Chondrocyte (in vitro differentiated cells): ENCODE measurements around the gene FILIP1. TPM values are rescaled to one million over a fixed set of nuclear protein-coding genes. Genes with fewer than 3 reads are reported as not detected.

Experiments used
- DNase-seq: peaks from one replicate; pipeline ENCODE4 v3.0.0; 2021; ENCODE audit warnings: mixed read lengths, low spot score
- H3K27ac Mint-ChIP-seq: one replicate; pipeline ENCODE4 v1.8.0; 2021; ENCODE audit warnings: mild to moderate bottlenecking, moderate library complexity, mixed read lengths; ENCODE audit not compliant: unreplicated experiment
- H3K27me3 Mint-ChIP-seq: 2 replicates; pipeline ENCODE4 v1.8.0; 2021; ENCODE audit warnings: low read depth, mixed read lengths
- H3K36me3 Mint-ChIP-seq: 2 replicates; pipeline ENCODE4 v1.8.0; 2021; ENCODE audit warnings: low read depth, mixed read lengths
- H3K4me1 Mint-ChIP-seq: 2 replicates; pipeline ENCODE4 v1.8.0; 2021; ENCODE audit warnings: low read depth, mild to moderate bottlenecking, mixed read lengths
- H3K4me3 Mint-ChIP-seq: one replicate; pipeline ENCODE4 v1.8.0; 2021; ENCODE audit warnings: mild to moderate bottlenecking, moderate library complexity, mixed read lengths; ENCODE audit not compliant: unreplicated experiment
- H3K9me3 Mint-ChIP-seq: 2 replicates; pipeline ENCODE4 v1.8.0; 2021; ENCODE audit warnings: low read depth, mixed read lengths
- total RNA-seq: library from RNA; stranded (reverse); gene quantifications from 3 replicates; pipeline ENCODE4 v1.2.1, GENCODE V29; 2021
- TF ChIP-seq, protein P1 (sequence below): fragments of 200-600 bp; sonication (generic); IDR thresholded peaks from 2 replicates; pipeline ENCODE4 v1.5.0; 2021; ENCODE audit warnings: antibody characterized with exemption, mild to moderate bottlenecking, moderate library complexity

FILIP1 gene
- total RNA-seq, 1 donor from 2014 or later = 7.0 TPM

DNA sequence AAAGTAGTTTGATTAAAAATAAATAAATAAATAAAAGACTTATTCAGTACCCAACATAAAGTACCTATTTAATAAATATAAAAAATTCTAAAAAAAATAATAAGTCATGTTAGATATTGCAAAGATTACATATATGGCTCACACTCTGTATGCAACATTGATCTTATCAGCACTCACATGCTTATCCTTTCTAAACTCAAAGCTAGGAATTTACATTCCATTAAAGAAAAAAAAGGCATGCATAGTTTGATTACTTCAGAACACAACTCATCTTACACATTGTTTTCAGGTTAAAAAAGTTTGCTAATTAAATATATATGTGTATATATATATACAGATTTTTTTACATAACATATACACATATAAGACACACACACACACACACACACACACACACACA is 96.4 kb downstream of the FILIP1 start:
- Mint-ChIP-seq H3K27me3 (no peaks in the 10 kb centered on the region), H3K4me1 (peaks cover 13% of the 10 kb centered on the region), H3K9me3 (no peaks in the 10 kb centered on the region), H3K36me3 (no peaks in the 10 kb centered on the region), H3K27ac (no peak overlapping the region), H3K4me3 (no peak overlapping the region)
- TF ChIP-seq, protein P1, sequence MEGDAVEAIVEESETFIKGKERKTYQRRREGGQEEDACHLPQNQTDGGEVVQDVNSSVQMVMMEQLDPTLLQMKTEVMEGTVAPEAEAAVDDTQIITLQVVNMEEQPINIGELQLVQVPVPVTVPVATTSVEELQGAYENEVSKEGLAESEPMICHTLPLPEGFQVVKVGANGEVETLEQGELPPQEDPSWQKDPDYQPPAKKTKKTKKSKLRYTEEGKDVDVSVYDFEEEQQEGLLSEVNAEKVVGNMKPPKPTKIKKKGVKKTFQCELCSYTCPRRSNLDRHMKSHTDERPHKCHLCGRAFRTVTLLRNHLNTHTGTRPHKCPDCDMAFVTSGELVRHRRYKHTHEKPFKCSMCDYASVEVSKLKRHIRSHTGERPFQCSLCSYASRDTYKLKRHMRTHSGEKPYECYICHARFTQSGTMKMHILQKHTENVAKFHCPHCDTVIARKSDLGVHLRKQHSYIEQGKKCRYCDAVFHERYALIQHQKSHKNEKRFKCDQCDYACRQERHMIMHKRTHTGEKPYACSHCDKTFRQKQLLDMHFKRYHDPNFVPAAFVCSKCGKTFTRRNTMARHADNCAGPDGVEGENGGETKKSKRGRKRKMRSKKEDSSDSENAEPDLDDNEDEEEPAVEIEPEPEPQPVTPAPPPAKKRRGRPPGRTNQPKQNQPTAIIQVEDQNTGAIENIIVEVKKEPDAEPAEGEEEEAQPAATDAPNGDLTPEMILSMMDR = no peak
- no peak for DNase-seq

GRCh38 chr6:75396005-75396800 is 97.4 kb downstream of the FILIP1 start:
- Mint-ChIP-seq H3K27ac (no peak overlapping the region), H3K9me3 (no peaks in the 10 kb centered on the region), H3K4me3 (no peak overlapping the region), H3K27me3 (no peaks in the 10 kb centered on the region), H3K4me1 (peaks cover 10% of the 10 kb centered on the region), H3K36me3 (no peaks in the 10 kb centered on the region)
- TF ChIP-seq, protein P1 = no peak
- DNase-seq = no peak

DNA sequence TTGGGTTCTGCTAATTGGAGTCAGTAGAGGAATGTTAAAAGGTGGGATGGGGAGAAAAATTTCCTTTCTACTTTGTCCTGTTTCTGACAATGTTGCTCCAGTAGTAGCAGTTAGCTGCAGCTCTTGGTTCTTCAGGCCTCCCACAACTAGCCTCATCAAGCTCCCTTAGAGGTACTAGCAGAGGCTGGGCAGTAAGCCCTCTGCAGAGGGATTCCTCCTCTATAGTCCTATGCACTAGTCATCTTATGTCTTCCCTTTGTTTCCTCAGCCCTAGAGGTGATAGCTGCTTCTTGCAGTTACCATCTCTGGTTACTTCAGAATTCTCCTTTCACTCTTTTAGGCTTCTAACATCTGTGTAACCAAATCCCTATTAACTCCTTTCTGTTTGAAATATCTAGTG is 99.8 kb downstream of the FILIP1 start:
- no peak overlapping the region for H3K4me3 Mint-ChIP-seq
- H3K4me1 Mint-ChIP-seq = peaks cover 10% of the 10 kb centered on the region
- H3K9me3 Mint-ChIP-seq = no peaks in the 10 kb centered on the region
- TF ChIP-seq, protein P1 = no peak
- no peak for DNase-seq
- no peaks in the 10 kb centered on the region for H3K36me3 Mint-ChIP-seq
- H3K27me3 Mint-ChIP-seq = no peaks in the 10 kb centered on the region
- no peak overlapping the region for H3K27ac Mint-ChIP-seq

DNA sequence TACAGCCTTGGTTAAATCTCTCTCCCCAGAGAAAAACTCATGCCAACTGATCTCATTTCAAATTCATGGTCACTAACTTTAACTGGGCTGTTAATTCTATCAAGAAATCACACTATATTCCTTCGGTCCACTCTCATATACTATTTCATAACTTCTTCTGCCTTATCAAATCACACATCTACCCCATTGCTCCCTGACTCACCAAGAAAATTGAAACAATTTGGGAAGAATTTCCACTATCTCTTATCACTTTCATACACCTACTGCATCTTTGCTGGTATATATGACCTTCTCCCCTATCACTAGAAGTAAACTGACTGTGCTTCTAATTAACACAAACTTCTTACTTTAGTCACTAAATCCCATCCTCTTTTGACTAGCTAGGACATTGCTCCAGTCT is 102.3 kb downstream of the FILIP1 start:
- Mint-ChIP-seq H3K27me3 (no peaks in the 10 kb centered on the region), H3K27ac (no peak overlapping the region), H3K9me3 (peaks cover 3% of the 10 kb centered on the region), H3K4me1 (no peaks in the 10 kb centered on the region), H3K36me3 (peaks cover 4% of the 10 kb centered on the region), H3K4me3 (no peak overlapping the region)
- TF ChIP-seq, protein P1 = no peak
- no peak for DNase-seq

DNA sequence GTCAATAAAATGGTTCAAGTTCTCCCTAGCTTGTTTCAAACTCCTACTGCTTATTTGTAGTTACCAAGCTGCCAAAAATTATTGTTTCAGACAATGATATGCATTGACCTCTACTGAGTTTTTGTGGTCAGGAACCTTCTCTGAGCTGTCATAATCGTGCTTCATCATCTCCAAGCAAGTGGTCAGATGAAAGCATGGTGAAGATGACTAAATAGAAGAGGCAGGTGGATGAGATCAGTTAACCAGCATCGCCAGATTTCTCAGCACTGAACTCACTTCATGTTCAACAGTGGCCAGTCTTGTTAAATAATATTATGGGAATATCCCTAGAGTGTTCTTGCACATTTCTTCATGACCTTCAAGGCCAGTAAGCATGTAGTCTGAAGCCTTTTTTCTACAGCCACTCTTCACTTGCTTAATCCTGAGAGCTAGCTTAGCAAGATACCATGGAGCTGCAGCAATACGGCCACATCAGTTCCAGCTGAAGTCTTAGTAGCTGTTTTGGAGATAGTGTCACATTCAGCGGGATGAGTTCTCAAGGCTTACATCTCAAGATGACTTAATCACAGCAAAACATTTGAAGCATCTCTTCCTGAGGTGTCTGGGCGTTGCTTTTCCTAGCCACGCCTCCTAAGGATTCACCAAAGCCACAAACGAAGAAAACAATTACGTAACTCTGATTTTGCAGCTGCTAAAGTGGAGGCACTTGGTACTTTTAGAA is 107.4 kb downstream of the FILIP1 start:
- TF ChIP-seq, protein P1 = no peak
- DNase-seq = no peak

More for the DNA sequence above, 107.4 kb downstream of the FILIP1 start:
- Mint-ChIP-seq H3K4me3 (no peak overlapping the region), H3K36me3 (peaks cover 4% of the 10 kb centered on the region), H3K4me1 (peaks cover 5% of the 10 kb centered on the region), H3K27ac (no peak overlapping the region), H3K27me3 (peaks cover 2% of the 10 kb centered on the region), H3K9me3 (peaks cover 3% of the 10 kb centered on the region)
